Large intestine (tissue), 3 donors: Measurements from ENCODE around the gene PTPRN2. TPM values are rescaled to one million over a fixed set of nuclear protein-coding genes. Genes with fewer than 3 reads are reported as not detected.

Experiments
- DNase-seq, 2 donors: peaks; one replicate each; pipeline versions ENCODE4 v3.0.0 to v3.0.0-alpha.2; 2013
- H3K27ac ChIP-seq: one replicate; pipeline ENCODE4 v1.5.1; 2013; ENCODE audit warnings: low read length
- H3K27me3 ChIP-seq: 2 replicates; pipeline ENCODE4 v1.6.1; 2013; ENCODE audit warnings: low read length; ENCODE audit not compliant: control insufficient read depth, insufficient read depth
- H3K36me3 ChIP-seq: 2 replicates; pipeline ENCODE4 v1.6.1; 2013; ENCODE audit warnings: low read length; ENCODE audit not compliant: control insufficient read depth, insufficient read depth
- H3K4me1 ChIP-seq: one replicate; pipeline ENCODE4 v1.6.1; 2013; ENCODE audit warnings: low read length; ENCODE audit not compliant: control insufficient read depth, insufficient read depth
- H3K4me3 ChIP-seq: one replicate; pipeline ENCODE4 v1.5.1; 2013; ENCODE audit warnings: low read length
- H3K9me3 ChIP-seq: one replicate; pipeline ENCODE4 v1.6.1; 2013; ENCODE audit warnings: mild to moderate bottlenecking, low read depth, low read length, moderate library complexity; ENCODE audit not compliant: control insufficient read depth
- WGBS: methylation state at CpG from one replicate; pipeline ENCODE4 v1.1.5; 2013; ENCODE audit warnings: low lambda C conversion rate; ENCODE audit not compliant: insufficient coverage; 5-methylcytosine and 5-hydroxymethylcytosine counted together
- polyA plus RNA-seq: library from polyadenylated mRNA; unstranded; fragments of 120-200 nt; gene quantifications from one replicate; pipeline ENCODE4 v1.2.1, GENCODE V29; 2013

Gene PTPRN2
- polyA plus RNA-seq, 1 donor = 13.4 TPM

DNA sequence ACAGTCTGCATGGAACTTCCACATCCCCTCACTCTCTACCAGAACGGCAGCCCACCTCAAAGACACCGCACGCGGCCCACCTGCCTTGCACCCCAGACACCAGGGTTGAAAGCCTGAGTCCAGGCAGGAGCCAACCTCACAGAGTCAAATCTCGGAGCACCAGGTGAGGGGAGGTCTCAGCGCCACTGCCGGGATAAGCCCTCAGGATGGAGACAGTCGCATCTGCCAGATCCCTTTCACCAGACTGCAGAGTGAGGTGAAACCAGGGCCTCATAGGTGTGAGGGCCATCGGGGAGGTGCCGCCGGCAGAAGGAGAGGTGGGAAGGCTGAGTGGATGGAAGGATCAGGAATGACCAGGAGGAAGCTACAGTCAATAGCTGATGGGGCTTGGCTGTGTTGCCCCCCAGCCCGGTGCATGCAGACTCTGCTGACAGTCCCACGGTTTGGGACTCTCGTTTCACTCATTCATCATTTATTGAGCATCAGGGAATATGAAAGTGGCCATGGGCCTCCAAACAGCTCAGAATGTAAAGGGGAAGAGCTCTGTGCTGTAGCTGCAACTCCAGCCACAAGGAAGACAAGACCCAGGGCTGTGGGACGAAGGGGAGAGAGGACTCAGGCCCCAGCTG is 315.0 kb downstream of the PTPRN2 start:
- Histone ChIP-seq H3K9me3 (peaks cover 36% of the 10 kb centered on the region), H3K27me3 (no peaks in the 10 kb centered on the region), H3K4me1 (no peaks in the 10 kb centered on the region), H3K27ac (no peak overlapping the region), H3K4me3 (no peak overlapping the region), H3K36me3 (no peaks in the 10 kb centered on the region)
- DNase-seq = no peak
- WGBS = no CpG with 5 or more reads among the region's 15 CpGs

DNA sequence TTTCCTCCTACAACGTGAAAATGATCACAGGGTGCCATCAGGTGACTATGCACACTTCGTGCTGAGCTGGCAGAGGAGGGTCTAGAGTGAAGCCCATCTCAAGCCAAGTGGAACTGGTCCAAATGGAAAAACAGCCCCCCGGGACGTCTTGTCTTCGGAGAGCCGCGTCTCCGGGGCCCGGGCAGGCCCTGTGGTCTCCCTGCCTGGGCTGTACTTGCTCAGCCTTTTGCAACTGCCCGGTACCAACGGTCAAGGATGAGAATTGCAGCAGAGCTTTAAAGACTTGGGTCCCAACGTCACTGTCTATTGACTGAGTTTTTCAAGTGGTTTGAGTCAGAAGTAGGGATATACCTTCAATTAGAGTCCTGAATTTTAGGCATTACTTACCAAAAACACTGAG is 315.5 kb downstream of the PTPRN2 start:
- DNase-seq = no peak
- no CpG with 5 or more reads among the region's 12 CpGs for WGBS

DNA sequence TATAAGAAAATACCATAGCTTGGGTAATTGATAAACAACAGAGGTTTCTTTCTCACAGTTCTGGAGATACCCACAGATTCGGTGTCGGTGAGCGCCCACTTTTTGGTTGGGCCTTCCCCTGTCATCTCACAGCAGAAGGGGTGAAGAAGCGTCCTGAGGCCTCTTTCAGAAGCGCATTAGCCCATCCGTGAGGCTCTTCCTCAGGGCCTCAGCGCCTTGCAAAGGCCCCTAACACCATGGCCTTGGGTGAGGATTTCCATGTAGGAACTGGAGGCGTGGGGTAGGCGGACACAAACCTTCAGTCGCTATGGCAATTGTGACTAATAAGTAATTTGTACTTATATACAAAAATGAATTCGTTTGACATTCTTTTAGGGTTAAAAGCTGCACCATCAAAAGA is 316.0 kb downstream of the PTPRN2 start:
- H3K4me3 ChIP-seq = no peak overlapping the region
- no peak for DNase-seq
- no peaks in the 10 kb centered on the region for H3K36me3 ChIP-seq
- H3K27ac ChIP-seq = no peak overlapping the region
- no peaks in the 10 kb centered on the region for H3K27me3 ChIP-seq
- H3K9me3 ChIP-seq = peaks cover 43% of the 10 kb centered on the region
- WGBS = 20% methylated on average over 1 of the region's 11 CpGs
- no peaks in the 10 kb centered on the region for H3K4me1 ChIP-seq

More for the DNA sequence above, 315.5 kb downstream of the PTPRN2 start:
- Histone ChIP-seq H3K4me3 (no peak overlapping the region), H3K4me1 (no peaks in the 10 kb centered on the region), H3K9me3 (peaks cover 40% of the 10 kb centered on the region), H3K27me3 (no peaks in the 10 kb centered on the region), H3K27ac (no peak overlapping the region), H3K36me3 (no peaks in the 10 kb centered on the region)

DNA sequence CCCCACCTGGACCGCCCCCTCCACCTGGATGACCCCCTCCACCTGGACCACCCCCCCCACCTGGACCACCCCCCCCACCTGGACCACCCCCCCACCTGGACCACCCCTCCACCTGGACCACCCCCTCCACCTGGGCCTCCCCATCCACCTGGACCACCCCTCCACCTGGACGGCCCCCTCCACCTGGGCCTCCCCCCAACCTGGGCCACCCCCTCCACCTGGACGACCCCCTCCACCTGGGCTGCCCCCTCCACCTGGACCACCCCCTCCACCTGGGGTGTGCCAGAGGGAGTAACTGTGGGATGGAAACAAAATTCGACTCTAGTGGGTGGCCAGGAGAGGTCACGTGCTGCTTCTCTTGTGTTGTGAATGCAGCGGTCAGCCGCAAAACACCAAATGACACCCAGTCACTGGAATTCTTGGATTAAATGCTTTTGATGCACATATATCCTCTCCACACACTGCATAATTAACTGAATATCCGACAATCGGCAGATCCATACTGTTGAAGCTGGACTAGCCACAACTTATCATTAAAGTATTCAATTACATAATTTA is 316.7 kb downstream of the PTPRN2 start:
- H3K9me3 ChIP-seq = peaks cover 42% of the 10 kb centered on the region
- no peaks in the 10 kb centered on the region for H3K36me3 ChIP-seq
- H3K4me3 ChIP-seq = no peak overlapping the region
- no peak for DNase-seq
- H3K27me3 ChIP-seq = no peaks in the 10 kb centered on the region
- no peak overlapping the region for H3K27ac ChIP-seq
- no CpG with 5 or more reads among the region's 9 CpGs for WGBS
- no peaks in the 10 kb centered on the region for H3K4me1 ChIP-seq

DNA sequence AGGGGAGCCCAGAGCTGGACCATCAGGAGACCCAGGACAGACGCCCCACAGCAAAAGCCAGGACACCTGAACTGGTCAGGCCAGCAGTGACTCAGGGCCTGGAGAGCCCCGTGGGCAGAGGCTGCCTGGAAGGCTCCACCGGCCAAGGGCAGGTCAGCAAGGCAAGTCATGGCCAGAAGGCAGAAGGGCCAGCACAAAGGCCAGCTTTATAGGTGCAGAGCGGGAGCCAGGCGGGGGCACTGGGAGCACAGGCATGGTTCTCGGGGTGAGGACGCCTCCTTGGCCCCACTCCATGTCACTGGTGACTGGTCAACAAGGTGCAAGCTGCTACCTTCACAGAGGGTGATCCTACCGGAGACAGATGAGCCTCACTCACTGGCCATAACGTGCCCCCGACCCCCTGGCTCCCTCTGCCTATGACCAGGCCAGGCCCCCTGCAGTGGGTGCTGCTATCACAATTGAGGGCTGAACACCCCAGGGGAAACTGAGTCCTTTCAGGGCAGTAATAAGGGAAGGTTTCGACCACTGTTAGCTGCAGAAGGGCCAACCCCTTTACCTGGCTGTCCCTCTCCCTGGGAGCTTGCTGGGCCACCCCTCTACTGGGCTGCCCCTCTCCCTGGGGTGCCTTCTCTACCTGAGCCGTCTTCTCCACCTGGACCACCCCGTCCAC is 317.4 kb downstream of the PTPRN2 start:
- H3K27me3 ChIP-seq = no peaks in the 10 kb centered on the region
- no peak overlapping the region for H3K27ac ChIP-seq
- no peaks in the 10 kb centered on the region for H3K4me1 ChIP-seq
- WGBS = no CpG with 5 or more reads among the region's 13 CpGs
- no peaks in the 10 kb centered on the region for H3K36me3 ChIP-seq
- no peak overlapping the region for H3K4me3 ChIP-seq
- DNase-seq = no peak
- peaks cover 47% of the 10 kb centered on the region for H3K9me3 ChIP-seq

DNA sequence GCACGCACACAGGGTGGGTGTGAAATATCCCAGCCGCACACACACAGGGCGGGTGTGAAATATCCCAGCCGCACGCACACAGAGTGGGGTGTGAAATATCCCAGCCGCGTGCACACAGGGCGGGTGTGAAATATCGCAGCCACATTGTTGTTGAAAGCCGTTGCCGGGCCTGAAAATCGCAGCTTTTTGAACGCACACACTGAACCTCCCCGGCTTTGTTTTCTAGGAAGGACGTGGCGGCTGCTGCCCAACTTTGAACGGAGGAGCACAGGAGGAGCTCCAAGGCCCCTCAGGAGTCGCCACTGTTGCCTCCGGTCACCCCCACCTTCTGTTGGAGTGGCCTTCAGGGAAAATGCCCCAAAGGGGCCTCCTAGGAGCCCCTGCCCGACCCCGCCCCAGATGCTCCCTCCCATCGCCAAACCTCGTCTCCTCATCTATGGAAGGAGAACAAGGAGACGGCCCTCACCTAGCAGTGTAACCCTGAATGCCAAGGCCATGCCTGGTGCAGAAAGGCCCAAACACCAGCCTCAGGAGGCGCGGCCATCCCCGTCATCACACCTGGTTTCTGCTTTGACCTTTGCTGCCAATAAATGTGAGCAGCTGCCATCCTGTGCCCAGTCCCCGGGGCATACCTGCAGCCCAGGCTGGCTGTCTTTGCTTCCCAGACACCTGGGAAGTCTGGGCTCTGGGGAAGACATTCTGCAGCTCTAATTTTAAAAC is 318.6 kb downstream of the PTPRN2 start:
- H3K4me1 ChIP-seq = no peaks in the 10 kb centered on the region
- no peak overlapping the region for H3K27ac ChIP-seq
- WGBS = no CpG with 5 or more reads among the region's 28 CpGs
- no peak overlapping the region for H3K4me3 ChIP-seq
- H3K9me3 ChIP-seq = peaks cover 41% of the 10 kb centered on the region
- no peaks in the 10 kb centered on the region for H3K36me3 ChIP-seq
- DNase-seq = peak in 1 of 2 donors; percentile 9
- no peaks in the 10 kb centered on the region for H3K27me3 ChIP-seq

DNA sequence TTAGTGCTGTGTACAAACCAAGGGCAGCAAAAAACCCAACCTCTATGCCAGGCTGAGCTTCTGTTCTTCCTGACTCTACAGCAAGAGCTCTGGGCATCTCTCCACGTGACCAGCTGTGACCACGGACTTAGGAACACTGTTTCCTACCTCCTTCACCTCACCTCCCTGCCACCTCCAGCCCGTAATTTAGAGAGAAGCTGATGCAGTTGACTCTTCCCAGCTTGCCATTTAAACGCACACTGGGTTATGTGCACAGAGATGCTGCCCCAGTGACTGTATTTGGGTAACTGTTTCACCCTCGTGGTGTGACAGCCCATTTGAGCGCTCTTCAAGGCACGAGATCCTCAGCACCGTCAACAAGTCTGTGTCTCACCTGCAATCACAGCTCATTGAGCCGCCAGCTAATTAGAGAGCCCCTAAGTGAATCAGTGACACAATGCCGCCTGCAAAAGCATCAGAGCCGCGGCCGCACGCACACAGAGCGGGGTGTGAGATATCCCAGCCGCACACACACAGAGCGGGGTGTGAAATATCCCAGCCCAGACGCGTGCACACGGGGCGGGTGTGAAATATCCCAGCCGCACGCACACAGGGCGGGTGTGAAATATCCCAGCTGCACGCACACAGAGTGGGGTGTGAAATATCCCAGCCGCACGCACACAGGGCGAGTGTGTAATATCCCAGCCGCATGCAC is 319.7 kb downstream of the PTPRN2 start:
- WGBS = no CpG with 5 or more reads among the region's 29 CpGs
- Histone ChIP-seq H3K4me3 (no peak overlapping the region), H3K27ac (no peak overlapping the region), H3K36me3 (no peaks in the 10 kb centered on the region), H3K27me3 (no peaks in the 10 kb centered on the region), H3K9me3 (peaks cover 34% of the 10 kb centered on the region), H3K4me1 (no peaks in the 10 kb centered on the region)
- DNase-seq = no peak

DNA sequence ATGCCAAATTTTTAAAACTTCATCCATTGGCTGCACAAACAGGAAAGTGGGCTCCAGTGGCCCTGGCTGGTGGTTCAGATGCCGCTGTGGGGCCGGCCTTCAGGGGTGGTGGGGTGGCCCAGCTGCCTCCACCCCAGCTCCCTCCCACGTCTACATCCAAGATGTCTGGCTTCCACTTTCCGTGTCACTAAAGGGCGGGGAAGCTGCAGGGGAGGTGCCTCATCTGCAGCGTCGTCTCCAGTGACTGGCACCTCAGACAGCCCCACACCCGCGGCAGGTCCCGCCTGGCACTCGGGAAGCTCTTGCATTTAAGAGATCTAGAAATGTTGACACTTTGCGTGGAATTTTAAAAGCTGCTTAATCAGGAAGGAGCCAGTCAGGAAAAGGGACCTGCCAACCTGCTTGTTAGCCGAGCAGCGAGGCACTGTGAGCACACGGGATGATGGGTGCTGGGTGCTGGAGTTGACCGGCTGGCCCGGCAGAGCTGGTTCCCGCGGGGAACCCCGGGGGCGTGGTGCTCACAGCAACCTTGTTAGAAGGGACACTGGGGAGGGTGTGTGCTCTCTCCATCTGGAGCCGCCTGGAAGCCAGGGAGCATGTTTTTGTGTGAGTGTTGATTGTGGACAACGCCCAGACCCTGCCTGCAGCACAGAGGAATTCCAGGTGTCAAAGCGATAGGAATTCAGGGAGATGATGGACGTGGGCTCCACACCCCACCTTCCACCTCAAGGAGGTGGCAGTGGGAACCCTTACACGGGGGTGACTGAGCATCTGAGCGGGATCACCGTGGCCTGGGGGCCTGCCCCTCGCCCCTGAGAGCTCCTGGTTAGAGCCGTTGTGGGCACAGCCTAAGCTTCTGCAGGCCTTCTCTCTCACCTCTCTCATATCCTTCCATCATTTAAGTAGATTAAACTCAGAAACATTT is 320.5 kb downstream of the PTPRN2 start:
- Histone ChIP-seq H3K4me1 (no peaks in the 10 kb centered on the region), H3K4me3 (no peak overlapping the region), H3K9me3 (peaks cover 41% of the 10 kb centered on the region), H3K27me3 (no peaks in the 10 kb centered on the region), H3K27ac (no peak overlapping the region), H3K36me3 (no peaks in the 10 kb centered on the region)
- no peak for DNase-seq
- WGBS = no CpG with 5 or more reads among the region's 30 CpGs

DNA sequence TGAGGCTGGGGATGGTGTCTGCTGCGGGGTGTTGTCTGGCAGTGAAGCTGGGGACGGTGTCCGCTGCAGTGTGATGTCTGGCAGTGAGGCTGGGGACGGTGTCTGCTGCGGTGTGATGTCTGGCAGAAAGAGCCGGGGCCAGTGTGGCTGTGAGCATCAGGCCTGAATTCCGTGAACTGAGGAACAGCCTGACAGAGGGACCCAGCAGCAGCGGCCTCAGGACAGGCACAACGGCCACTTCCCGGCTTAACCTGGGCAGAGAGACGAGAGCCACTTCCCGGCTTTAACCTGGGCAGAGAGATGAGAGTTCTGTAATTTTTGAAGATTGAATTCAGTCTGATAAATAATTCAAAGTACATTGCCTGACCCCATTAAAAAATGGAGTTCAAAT is 321.2 kb downstream of the PTPRN2 start:
- H3K36me3 ChIP-seq = no peaks in the 10 kb centered on the region
- H3K4me1 ChIP-seq = no peaks in the 10 kb centered on the region
- H3K27ac ChIP-seq = no peak overlapping the region
- no peaks in the 10 kb centered on the region for H3K27me3 ChIP-seq
- 90% methylated on average over 2 of the region's 12 CpGs for WGBS
- no peak overlapping the region for H3K4me3 ChIP-seq
- no peak for DNase-seq
- peaks cover 44% of the 10 kb centered on the region for H3K9me3 ChIP-seq
